Measurements from ENCODE around the gene JAKMIP2. TPM values are rescaled to one million over a fixed set of nuclear protein-coding genes. Genes with fewer than 3 reads are reported as not detected.

Gene JAKMIP2
- total and polyA plus RNA-seq, 10 of the 15 experiments (the other 5 are each of a cell fraction or from before 2014, with no cell fraction given), result 0.51 to 1.8 (median 0.89) TPM

- SMC1A ChIA-PET (ENCODE audit: uncharacterized antibody, unreplicated experiment), result no interaction called here
- Histone ChIP-seq H3K4me2 (ENCODE audit: control insufficient read depth, insufficient read depth) (no peak overlapping the region), H3K4me1 (ENCODE audit: control insufficient read depth, insufficient read depth, low read length) (no peaks in the 10 kb centered on the region), H3K79me2 (ENCODE audit: control insufficient read depth, insufficient read depth, low read length) (no peaks in the 10 kb centered on the region), H3K9ac (ENCODE audit: control insufficient read depth, insufficient read depth, low read length) (no peak overlapping the region), H2AFZ (ENCODE audit: control insufficient read depth, low read depth, low read length) (no peak overlapping the region), H3K9me3 (replicated peaks; ENCODE audit: control insufficient read depth, insufficient read depth, low read length) (no peaks in the 10 kb centered on the region; the same call in 2 of the 3 replicates), H3K4me3 (no peak overlapping the region), H3K27me3 (replicated peaks in 1 of 2; ENCODE audit: control insufficient read depth in 2 of 2, insufficient read depth in 2 of 2, low read length in 1 of 2) (no peaks in the 10 kb centered on the region), H4K20me1 (ENCODE audit: control insufficient read depth, insufficient read depth) (no peaks in the 10 kb centered on the region), H3K36me3 (ENCODE audit: control insufficient read depth in 2 of 2, insufficient read depth in 2 of 2, low read length in 1 of 2) (no peaks in the 10 kb centered on the region), H3K27ac (ENCODE audit: control insufficient read depth, insufficient read depth) (no peak overlapping the region)
- ATAC-seq (no peak), DNase-seq (ENCODE audit: low read depth, low spot score) (no peak), FAIRE-seq (no peak)
- CTCF ChIA-PET, result no interaction called here
- intact Hi-C loops (cut with micrococcal nuclease; ENCODE audit: unreplicated experiment), result no loop called here
- BruUV-seq (replicated peaks), result no TSS peak
- 20% methylated on average over 6 of the region's 6 CpGs for WGBS (ENCODE audit: insufficient coverage, insufficient replicate concordance, low lambda C conversion rate, missing lambda C conversion rate)
- POLR2A ChIA-PET, result no interaction called here
- in situ Hi-C loops (cut with MboI), result no loop called here
- RAD21 ChIA-PET (ENCODE audit: unreplicated experiment), result no interaction called here
- TF ChIP-seq, protein P1, sequence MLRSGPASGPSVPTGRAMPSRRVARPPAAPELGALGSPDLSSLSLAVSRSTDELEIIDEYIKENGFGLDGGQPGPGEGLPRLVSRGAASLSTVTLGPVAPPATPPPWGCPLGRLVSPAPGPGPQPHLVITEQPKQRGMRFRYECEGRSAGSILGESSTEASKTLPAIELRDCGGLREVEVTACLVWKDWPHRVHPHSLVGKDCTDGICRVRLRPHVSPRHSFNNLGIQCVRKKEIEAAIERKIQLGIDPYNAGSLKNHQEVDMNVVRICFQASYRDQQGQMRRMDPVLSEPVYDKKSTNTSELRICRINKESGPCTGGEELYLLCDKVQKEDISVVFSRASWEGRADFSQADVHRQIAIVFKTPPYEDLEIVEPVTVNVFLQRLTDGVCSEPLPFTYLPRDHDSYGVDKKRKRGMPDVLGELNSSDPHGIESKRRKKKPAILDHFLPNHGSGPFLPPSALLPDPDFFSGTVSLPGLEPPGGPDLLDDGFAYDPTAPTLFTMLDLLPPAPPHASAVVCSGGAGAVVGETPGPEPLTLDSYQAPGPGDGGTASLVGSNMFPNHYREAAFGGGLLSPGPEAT (IDR thresholded peaks at IDR 0.05; ENCODE audit: low read depth), result no peak
- TF ChIP-seq ETV6 (conservative IDR thresholded peaks at IDR 0.05 in 1 of 2, IDR thresholded peaks at IDR 0.05 in 1 of 2; ENCODE audit: borderline replicate concordance in 1 of 2, low read depth in 1 of 2) (no peak), TCF12 (IDR thresholded peaks at IDR 0.05; ENCODE audit: low read depth, low read length) (no peak), ZNF24 (IDR thresholded peaks at IDR 0.05) (no peak), ZNF384 (IDR thresholded peaks at IDR 0.05; ENCODE audit: borderline replicate concordance, low read depth, low read length) (no peak), CHD2 (IDR thresholded peaks at IDR 0.05; ENCODE audit: borderline replicate concordance, low read depth, low read length) (no peak), SRF (IDR thresholded peaks at IDR 0.05; ENCODE audit: low read depth in 2 of 2, low read length in 2 of 2) (no peak), NFYA (IDR thresholded peaks at IDR 0.05; ENCODE audit: borderline replicate concordance, low read depth, low read length) (no peak), EZH2 (IDR thresholded peaks at IDR 0.05; ENCODE audit: borderline replicate concordance, control insufficient read depth, low read depth, low read length) (no peak), HDAC2 (IDR thresholded peaks at IDR 0.05) (no peak), ZNF274 (IDR thresholded peaks at IDR 0.05; ENCODE audit: insufficient read depth, insufficient read length) (no peak)
- TF ChIP-seq, protein P2, sequence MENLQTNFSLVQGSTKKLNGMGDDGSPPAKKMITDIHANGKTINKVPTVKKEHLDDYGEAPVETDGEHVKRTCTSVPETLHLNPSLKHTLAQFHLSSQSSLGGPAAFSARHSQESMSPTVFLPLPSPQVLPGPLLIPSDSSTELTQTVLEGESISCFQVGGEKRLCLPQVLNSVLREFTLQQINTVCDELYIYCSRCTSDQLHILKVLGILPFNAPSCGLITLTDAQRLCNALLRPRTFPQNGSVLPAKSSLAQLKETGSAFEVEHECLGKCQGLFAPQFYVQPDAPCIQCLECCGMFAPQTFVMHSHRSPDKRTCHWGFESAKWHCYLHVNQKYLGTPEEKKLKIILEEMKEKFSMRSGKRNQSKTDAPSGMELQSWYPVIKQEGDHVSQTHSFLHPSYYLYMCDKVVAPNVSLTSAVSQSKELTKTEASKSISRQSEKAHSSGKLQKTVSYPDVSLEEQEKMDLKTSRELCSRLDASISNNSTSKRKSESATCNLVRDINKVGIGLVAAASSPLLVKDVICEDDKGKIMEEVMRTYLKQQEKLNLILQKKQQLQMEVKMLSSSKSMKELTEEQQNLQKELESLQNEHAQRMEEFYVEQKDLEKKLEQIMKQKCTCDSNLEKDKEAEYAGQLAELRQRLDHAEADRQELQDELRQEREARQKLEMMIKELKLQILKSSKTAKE (IDR thresholded peaks at IDR 0.05; ENCODE audit: low read depth, poor library complexity, severe bottlenecking), result no peak
- TF ChIP-seq, protein P3, sequence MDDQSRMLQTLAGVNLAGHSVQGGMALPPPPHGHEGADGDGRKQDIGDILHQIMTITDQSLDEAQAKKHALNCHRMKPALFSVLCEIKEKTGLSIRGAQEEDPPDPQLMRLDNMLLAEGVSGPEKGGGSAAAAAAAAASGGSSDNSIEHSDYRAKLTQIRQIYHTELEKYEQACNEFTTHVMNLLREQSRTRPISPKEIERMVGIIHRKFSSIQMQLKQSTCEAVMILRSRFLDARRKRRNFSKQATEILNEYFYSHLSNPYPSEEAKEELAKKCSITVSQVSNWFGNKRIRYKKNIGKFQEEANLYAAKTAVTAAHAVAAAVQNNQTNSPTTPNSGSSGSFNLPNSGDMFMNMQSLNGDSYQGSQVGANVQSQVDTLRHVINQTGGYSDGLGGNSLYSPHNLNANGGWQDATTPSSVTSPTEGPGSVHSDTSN (IDR thresholded peaks at IDR 0.05; ENCODE audit: insufficient replicate concordance, low read depth, low read length), result no peak
- TF ChIP-seq, protein P4, sequence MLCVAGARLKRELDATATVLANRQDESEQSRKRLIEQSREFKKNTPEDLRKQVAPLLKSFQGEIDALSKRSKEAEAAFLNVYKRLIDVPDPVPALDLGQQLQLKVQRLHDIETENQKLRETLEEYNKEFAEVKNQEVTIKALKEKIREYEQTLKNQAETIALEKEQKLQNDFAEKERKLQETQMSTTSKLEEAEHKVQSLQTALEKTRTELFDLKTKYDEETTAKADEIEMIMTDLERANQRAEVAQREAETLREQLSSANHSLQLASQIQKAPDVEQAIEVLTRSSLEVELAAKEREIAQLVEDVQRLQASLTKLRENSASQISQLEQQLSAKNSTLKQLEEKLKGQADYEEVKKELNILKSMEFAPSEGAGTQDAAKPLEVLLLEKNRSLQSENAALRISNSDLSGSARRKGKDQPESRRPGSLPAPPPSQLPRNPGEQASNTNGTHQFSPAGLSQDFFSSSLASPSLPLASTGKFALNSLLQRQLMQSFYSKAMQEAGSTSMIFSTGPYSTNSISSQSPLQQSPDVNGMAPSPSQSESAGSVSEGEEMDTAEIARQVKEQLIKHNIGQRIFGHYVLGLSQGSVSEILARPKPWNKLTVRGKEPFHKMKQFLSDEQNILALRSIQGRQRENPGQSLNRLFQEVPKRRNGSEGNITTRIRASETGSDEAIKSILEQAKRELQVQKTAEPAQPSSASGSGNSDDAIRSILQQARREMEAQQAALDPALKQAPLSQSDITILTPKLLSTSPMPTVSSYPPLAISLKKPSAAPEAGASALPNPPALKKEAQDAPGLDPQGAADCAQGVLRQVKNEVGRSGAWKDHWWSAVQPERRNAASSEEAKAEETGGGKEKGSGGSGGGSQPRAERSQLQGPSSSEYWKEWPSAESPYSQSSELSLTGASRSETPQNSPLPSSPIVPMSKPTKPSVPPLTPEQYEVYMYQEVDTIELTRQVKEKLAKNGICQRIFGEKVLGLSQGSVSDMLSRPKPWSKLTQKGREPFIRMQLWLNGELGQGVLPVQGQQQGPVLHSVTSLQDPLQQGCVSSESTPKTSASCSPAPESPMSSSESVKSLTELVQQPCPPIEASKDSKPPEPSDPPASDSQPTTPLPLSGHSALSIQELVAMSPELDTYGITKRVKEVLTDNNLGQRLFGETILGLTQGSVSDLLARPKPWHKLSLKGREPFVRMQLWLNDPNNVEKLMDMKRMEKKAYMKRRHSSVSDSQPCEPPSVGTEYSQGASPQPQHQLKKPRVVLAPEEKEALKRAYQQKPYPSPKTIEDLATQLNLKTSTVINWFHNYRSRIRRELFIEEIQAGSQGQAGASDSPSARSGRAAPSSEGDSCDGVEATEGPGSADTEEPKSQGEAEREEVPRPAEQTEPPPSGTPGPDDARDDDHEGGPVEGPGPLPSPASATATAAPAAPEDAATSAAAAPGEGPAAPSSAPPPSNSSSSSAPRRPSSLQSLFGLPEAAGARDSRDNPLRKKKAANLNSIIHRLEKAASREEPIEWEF (IDR thresholded peaks at IDR 0.05; ENCODE audit: insufficient replicate concordance, low read depth, low read length), result no peak
These were observed 9.4 kb downstream of the JAKMIP2 start for GRCh38 chr5:147773139-147773538.

Measured in GM12878 (cell line).